ENCODE measurements around the gene PRDM8. TPM values are rescaled to one million over a fixed set of nuclear protein-coding genes. Genes with fewer than 3 reads are reported as not detected.

PRDM8 gene
- total and polyA plus RNA-seq, 2 donors (not counting 1 experiment from before 2014, with no cell fraction given) = 20.0 to 35.6 TPM

DNA sequence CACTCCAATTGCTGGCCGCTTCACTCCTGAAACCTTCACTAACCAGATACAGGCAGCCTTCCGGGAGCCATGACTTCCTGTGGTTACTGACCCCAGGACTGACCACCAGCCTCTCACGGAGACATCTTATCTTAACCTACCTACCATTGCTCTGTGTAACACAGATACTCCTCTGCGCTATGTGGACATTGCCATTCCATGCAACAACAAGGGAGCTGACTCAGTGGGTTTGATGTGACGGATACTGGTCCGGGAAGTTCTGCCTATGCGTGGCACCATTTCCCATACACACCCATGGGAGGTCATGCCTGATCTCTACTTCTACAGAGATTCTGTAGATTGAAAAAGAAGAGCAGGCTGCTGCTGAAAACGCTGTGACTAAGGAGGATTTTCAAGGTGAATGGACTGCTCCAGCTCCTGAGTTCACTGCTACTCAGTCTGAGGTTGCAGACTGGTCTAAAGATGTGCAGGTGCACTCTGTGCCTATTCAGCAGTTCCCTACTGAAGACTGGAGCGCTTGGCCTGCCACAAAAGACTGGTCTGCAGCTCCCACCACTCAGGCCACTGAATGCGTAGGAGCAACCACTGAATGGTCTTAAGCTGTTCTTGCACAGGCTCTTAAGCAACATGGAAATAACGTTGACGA lies 35.8 kb upstream of the PRDM8 start:
- peaks cover 11% of the 10 kb centered on the region for H3K27me3 Mint-ChIP-seq
- Histone ChIP-seq H3K9me3 (ENCODE audit: control extremely low read depth in 1 of 3, control insufficient read depth in 2 of 3, insufficient read depth in 1 of 3, low read length in 2 of 3) (peaks cover 0 to 2% (median 1%) of the 10 kb centered on the region in 3 donors), H2AFZ (ENCODE audit: insufficient read depth, low read depth, low read length, poor library complexity, severe bottlenecking) (no peak overlapping the region), H3K4me1 (ENCODE audit: control insufficient read depth in 2 of 2, insufficient read depth in 2 of 2, low read length in 2 of 2) (no peaks in the 10 kb centered on the region), H3K9ac (ENCODE audit: low read length) (no peak overlapping the region), H3K4me2 (replicated peaks; ENCODE audit: low read depth, low read length, poor library complexity, severe bottlenecking) (no peak overlapping the region), H3K79me2 (ENCODE audit: control insufficient read depth, insufficient read depth, low read length) (no peaks in the 10 kb centered on the region), H3K27me3 (replicated peaks in 1 of 4; ENCODE audit: control extremely low read depth in 1 of 4, control insufficient read depth in 3 of 4, insufficient read depth in 4 of 4, low read length in 3 of 4) (no peaks in the 10 kb centered on the region), H3K4me3 (ENCODE audit: control extremely low read depth in 1 of 5, extremely low read depth in 1 of 5, insufficient read depth in 1 of 5, low read depth in 2 of 5, low read length in 4 of 5) (no peak overlapping the region), H3K27ac (ENCODE audit: low read length in 2 of 2) (no peak overlapping the region), H3K36me3 (replicated peaks in 1 of 2; ENCODE audit: control extremely low read depth in 1 of 2, control insufficient read depth in 1 of 2, extremely low read depth in 1 of 2, insufficient read depth in 2 of 2, low read length in 1 of 2) (no peaks in the 10 kb centered on the region), H4K20me1 (ENCODE audit: control insufficient read depth, insufficient read depth, low read length, poor library complexity, severe bottlenecking) (no peaks in the 10 kb centered on the region)
- POLR2A ChIA-PET = no interaction called here
- peaks cover 3% of the 10 kb centered on the region for H3K9me3 Mint-ChIP-seq (ENCODE audit: insufficient read depth)
- no peak for TF ChIP-seq EZH2 (IDR thresholded peaks at IDR 0.05; ENCODE audit: borderline replicate concordance, insufficient read depth, low read depth, low read length, poor library complexity, severe bottlenecking)
- TF ChIP-seq, protein P1, sequence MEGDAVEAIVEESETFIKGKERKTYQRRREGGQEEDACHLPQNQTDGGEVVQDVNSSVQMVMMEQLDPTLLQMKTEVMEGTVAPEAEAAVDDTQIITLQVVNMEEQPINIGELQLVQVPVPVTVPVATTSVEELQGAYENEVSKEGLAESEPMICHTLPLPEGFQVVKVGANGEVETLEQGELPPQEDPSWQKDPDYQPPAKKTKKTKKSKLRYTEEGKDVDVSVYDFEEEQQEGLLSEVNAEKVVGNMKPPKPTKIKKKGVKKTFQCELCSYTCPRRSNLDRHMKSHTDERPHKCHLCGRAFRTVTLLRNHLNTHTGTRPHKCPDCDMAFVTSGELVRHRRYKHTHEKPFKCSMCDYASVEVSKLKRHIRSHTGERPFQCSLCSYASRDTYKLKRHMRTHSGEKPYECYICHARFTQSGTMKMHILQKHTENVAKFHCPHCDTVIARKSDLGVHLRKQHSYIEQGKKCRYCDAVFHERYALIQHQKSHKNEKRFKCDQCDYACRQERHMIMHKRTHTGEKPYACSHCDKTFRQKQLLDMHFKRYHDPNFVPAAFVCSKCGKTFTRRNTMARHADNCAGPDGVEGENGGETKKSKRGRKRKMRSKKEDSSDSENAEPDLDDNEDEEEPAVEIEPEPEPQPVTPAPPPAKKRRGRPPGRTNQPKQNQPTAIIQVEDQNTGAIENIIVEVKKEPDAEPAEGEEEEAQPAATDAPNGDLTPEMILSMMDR (IDR thresholded peaks at IDR 0.05) = no peak
- intact Hi-C loops (cut with micrococcal nuclease) = no loop called here
- H3K27ac Mint-ChIP-seq = no peak overlapping the region
- no peak for DNase-seq
- CTCF ChIA-PET = interaction anchor here (1.1 kb wide), 3 partner anchors 31 to 1209 kb away, joined by 3 to 6 read pairs (median 3); no protein-coding TSS in a partner anchor
- H3K4me3 Mint-ChIP-seq = no peak overlapping the region
- 90% methylated on average over 9 of the region's 12 CpGs for WGBS (ENCODE audit: insufficient coverage)
- H3K4me1 Mint-ChIP-seq = no peaks in the 10 kb centered on the region
- no peak for ATAC-seq (ENCODE audit: low read depth)

DNA sequence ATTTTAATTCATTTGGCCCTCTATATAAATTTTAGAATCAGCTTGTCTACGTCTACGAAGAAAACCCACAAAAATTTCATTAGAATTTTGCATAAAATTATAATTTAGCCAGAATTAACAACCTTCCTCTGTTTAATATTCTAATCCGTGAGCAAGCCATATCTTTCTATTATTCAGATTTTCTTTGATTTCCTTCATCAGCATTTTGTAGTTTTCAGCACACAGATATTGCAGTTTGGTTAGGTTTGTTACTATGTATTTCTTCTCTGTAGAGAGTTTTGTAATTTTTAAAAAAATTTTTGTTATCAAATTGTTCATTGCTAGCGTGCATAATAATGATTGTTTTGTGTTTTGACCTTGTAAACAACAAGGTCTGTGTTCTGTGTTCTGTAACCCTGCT lies 34.9 kb upstream of the PRDM8 start:
- Mint-ChIP-seq H3K9me3 (ENCODE audit: insufficient read depth) (peaks cover 3% of the 10 kb centered on the region), H3K4me1 (no peaks in the 10 kb centered on the region), H3K27ac (no peak overlapping the region), H3K27me3 (peaks cover 7% of the 10 kb centered on the region), H3K4me3 (no peak overlapping the region)
- no peaks in the 10 kb centered on the region for H4K20me1 ChIP-seq (ENCODE audit: control insufficient read depth, insufficient read depth, low read length, poor library complexity, severe bottlenecking)
- ChIA-PET POLR2A (no interaction called here), CTCF (no interaction called here)
- peaks cover 0 to 2% (median 1%) of the 10 kb centered on the region in 3 donors for H3K9me3 ChIP-seq (ENCODE audit: control extremely low read depth in 1 of 3, control insufficient read depth in 2 of 3, insufficient read depth in 1 of 3, low read length in 2 of 3)
- intact Hi-C loops (cut with micrococcal nuclease) = no loop called here
- no peak for TF ChIP-seq EZH2 (IDR thresholded peaks at IDR 0.05; ENCODE audit: borderline replicate concordance, insufficient read depth, low read depth, low read length, poor library complexity, severe bottlenecking)
- TF ChIP-seq, protein P1 (IDR thresholded peaks at IDR 0.05) = no peak
- no peaks in the 10 kb centered on the region for H3K36me3 ChIP-seq (replicated peaks in 1 of 2; ENCODE audit: control extremely low read depth in 1 of 2, control insufficient read depth in 1 of 2, extremely low read depth in 1 of 2, insufficient read depth in 2 of 2, low read length in 1 of 2)
- WGBS (ENCODE audit: insufficient coverage) = no CpG with 5 or more reads among the region's 4 CpGs
- H3K4me3 ChIP-seq (ENCODE audit: control extremely low read depth in 1 of 5, extremely low read depth in 1 of 5, insufficient read depth in 1 of 5, low read depth in 2 of 5, low read length in 4 of 5) = no peak overlapping the region
- no peak for ATAC-seq (ENCODE audit: low read depth)
- H3K27me3 ChIP-seq (replicated peaks in 1 of 4; ENCODE audit: control extremely low read depth in 1 of 4, control insufficient read depth in 3 of 4, insufficient read depth in 4 of 4, low read length in 3 of 4) = no peaks in the 10 kb centered on the region
- H3K27ac ChIP-seq (ENCODE audit: low read length in 2 of 2) = no peak overlapping the region
- no peaks in the 10 kb centered on the region for H3K4me1 ChIP-seq (ENCODE audit: control insufficient read depth in 2 of 2, insufficient read depth in 2 of 2, low read length in 2 of 2)
- H3K79me2 ChIP-seq (ENCODE audit: control insufficient read depth, insufficient read depth, low read length) = no peaks in the 10 kb centered on the region
- no peak overlapping the region for H3K4me2 ChIP-seq (replicated peaks; ENCODE audit: low read depth, low read length, poor library complexity, severe bottlenecking)
- DNase-seq = no peak
- no peak overlapping the region for H3K9ac ChIP-seq (ENCODE audit: low read length)
- H2AFZ ChIP-seq (ENCODE audit: insufficient read depth, low read depth, low read length, poor library complexity, severe bottlenecking) = no peak overlapping the region
